Natural killer cell (primary cell): Measurements from ENCODE around the gene BACH2. TPM values are rescaled to one million over a fixed set of nuclear protein-coding genes. Genes with fewer than 3 reads are reported as not detected.

ENCODE experiments used
- ATAC-seq, 3 donors: fragments of 150-1000 bp in 2 of 3; fragments of 200-7000 bp in 1 of 3; cut with Tn5 transposase; 1 replicate in 1 of 3; 2 replicates in 2 of 3; pipeline ENCODE4 v1.10.0; 2021; ENCODE audit warnings: mild to moderate bottlenecking in 2 of 3, moderate library complexity in 2 of 3
- DNase-seq, 2 donors: peaks; one replicate each; pipeline versions ENCODE4 v3.0.0 to v3.0.0-alpha.2; 2013 to 2021; ENCODE audit warnings: mixed read lengths in 1 of 2
- H3K27ac ChIP-seq: one replicate; pipeline ENCODE4 v1.5.1; 2013; ENCODE audit warnings: mild to moderate bottlenecking, low read length
- H3K27me3 ChIP-seq: one replicate; pipeline ENCODE4 v1.6.1; 2013; ENCODE audit warnings: low read length; ENCODE audit not compliant: control insufficient read depth, insufficient read depth
- H3K36me3 ChIP-seq: one replicate; pipeline ENCODE4 v1.6.1; 2013; ENCODE audit warnings: low read length; ENCODE audit not compliant: control insufficient read depth, insufficient read depth
- H3K4me1 ChIP-seq: one replicate; pipeline ENCODE4 v1.6.1; 2013; ENCODE audit warnings: low read length; ENCODE audit not compliant: control insufficient read depth, insufficient read depth
- H3K4me3 ChIP-seq: one replicate; pipeline ENCODE4 v1.5.1; 2013; ENCODE audit warnings: low read length
- H3K9me3 ChIP-seq: one replicate; pipeline ENCODE4 v1.6.1; 2013; ENCODE audit warnings: low read length; ENCODE audit not compliant: control insufficient read depth, insufficient read depth
- H3K27ac Mint-ChIP-seq, 2 donors: one replicate each; pipeline ENCODE4 v1.8.0; 2022; ENCODE audit warnings: mild to moderate bottlenecking in 2 of 2, mixed read lengths in 2 of 2, moderate library complexity in 1 of 2
- H3K27me3 Mint-ChIP-seq, 2 donors: one replicate each; pipeline ENCODE4 v1.8.0; 2022; ENCODE audit warnings: low read depth in 2 of 2, mixed read lengths in 2 of 2
- H3K36me3 Mint-ChIP-seq: one replicate; pipeline ENCODE4 v1.8.0; 2022; ENCODE audit warnings: mixed read lengths
- H3K4me1 Mint-ChIP-seq, 2 donors: one replicate each; pipeline ENCODE4 v1.8.0; 2022; ENCODE audit warnings: mixed read lengths in 2 of 2
- H3K4me3 Mint-ChIP-seq: one replicate; pipeline ENCODE4 v1.8.0; 2022; ENCODE audit warnings: mild to moderate bottlenecking, moderate library complexity, mixed read lengths
- H3K9me3 Mint-ChIP-seq, 2 donors: one replicate each; pipeline ENCODE4 v1.8.0; 2022; ENCODE audit warnings: mixed read lengths in 2 of 2
- WGBS: methylation state at CpG from one replicate; pipeline ENCODE4 v1.1.7; 2013; ENCODE audit warnings: missing lambda C conversion rate; ENCODE audit not compliant: insufficient coverage; 5-methylcytosine and 5-hydroxymethylcytosine counted together
- intact Hi-C: fragments of 100-400 bp; cut with micrococcal nuclease; formaldehyde crosslinking; loops from one replicate; pipeline ENCODE4 v1.14.2; 2022
- total RNA-seq, 4 donors: library from RNA; stranded (reverse); fragments of 120-200 nt in 1 of 4; gene quantifications; one replicate each; pipeline versions ENCODE4 v1.2.3 to v1.2.4, GENCODE V29; 2013 to 2022
- TF ChIP-seq, protein P1 (sequence below): fragments of 200-600 bp; IDR thresholded peaks from one replicate; pipeline ENCODE4 v1.8.0; 2022; ENCODE audit warnings: antibody characterized with exemption

The BACH2 gene
- total RNA-seq, 3 donors from 2014 or later (not counting 1 experiment from before 2014, with no cell fraction given), result 32.1 to 37.8 (median 32.7) TPM

DNA sequence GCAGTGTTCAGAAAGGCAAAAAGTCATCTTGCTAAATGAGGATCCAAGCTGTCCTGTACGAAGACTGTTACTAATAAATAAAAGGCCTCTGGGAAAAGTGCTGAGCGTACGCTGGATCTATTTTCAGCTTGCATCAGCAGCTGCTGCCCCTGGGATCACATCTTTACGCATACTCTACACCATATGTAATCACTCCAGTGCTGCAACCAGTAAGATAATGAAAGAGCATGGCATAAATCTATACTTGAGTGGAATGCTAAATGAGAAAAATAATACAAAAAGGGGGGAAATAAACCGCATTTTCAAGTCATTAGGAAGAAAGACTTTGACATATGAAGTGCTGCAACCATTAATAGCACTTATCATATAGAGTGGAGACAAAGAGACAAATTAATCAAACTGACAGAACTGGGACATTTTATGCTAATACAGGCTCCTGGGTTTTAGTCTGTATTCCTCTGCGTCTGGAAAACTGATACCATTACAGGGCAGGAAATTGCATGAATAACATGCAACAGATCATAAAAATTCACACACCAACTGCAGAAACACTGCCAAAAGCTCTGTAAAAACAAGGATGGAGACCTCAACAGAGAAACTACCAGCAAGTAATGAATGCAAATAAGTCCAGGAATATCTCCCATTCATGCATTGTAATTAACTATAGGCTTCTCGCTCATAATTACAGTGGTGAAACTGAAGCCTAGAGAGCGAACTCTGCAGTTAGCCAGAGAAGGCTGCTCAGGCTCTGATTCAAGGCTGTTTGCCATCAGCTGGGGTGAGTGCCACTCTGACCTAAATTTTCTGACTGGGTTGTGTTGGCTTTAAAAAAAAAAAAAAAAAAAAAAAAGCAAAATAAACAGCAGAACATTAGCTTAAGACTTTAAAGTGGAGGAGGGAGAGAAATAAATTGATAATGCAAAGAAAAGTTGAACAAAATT lies 318.6 kb downstream of the BACH2 start:
- Mint-ChIP-seq H3K36me3 (no peaks in the 10 kb centered on the region), H3K27ac (no peak overlapping the region), H3K4me3 (no peak overlapping the region), H3K9me3 (no peaks in the 10 kb centered on the region), H3K27me3 (no peaks in the 10 kb centered on the region), H3K4me1 (no peaks in the 10 kb centered on the region)
- WGBS, result 89% methylated on average over 7 of the region's 8 CpGs
- Histone ChIP-seq H3K36me3 (no peaks in the 10 kb centered on the region), H3K27ac (no peak overlapping the region), H3K9me3 (no peaks in the 10 kb centered on the region), H3K4me3 (no peak overlapping the region), H3K27me3 (no peaks in the 10 kb centered on the region), H3K4me1 (no peaks in the 10 kb centered on the region)
- DNase-seq (no peak), ATAC-seq (no peak)
- TF ChIP-seq, protein P1, sequence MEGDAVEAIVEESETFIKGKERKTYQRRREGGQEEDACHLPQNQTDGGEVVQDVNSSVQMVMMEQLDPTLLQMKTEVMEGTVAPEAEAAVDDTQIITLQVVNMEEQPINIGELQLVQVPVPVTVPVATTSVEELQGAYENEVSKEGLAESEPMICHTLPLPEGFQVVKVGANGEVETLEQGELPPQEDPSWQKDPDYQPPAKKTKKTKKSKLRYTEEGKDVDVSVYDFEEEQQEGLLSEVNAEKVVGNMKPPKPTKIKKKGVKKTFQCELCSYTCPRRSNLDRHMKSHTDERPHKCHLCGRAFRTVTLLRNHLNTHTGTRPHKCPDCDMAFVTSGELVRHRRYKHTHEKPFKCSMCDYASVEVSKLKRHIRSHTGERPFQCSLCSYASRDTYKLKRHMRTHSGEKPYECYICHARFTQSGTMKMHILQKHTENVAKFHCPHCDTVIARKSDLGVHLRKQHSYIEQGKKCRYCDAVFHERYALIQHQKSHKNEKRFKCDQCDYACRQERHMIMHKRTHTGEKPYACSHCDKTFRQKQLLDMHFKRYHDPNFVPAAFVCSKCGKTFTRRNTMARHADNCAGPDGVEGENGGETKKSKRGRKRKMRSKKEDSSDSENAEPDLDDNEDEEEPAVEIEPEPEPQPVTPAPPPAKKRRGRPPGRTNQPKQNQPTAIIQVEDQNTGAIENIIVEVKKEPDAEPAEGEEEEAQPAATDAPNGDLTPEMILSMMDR, result no peak
- intact Hi-C loops, result no loop called here

GRCh38 chr6:89976694-89977020 lies 320.0 kb downstream of the BACH2 start:
- Mint-ChIP-seq H3K27me3 (no peaks in the 10 kb centered on the region), H3K4me3 (no peak overlapping the region), H3K4me1 (peaks cover 9 to 10% of the 10 kb centered on the region in 2 donors), H3K9me3 (no peaks in the 10 kb centered on the region), H3K36me3 (no peaks in the 10 kb centered on the region), H3K27ac (no peak overlapping the region)
- no peak overlapping the region for H3K4me3 ChIP-seq
- intact Hi-C loops, result no loop called here
- TF ChIP-seq, protein P1, result no peak
- no peak for DNase-seq
- WGBS, result 82% methylated on average over 3 of the region's 3 CpGs
- no peaks in the 10 kb centered on the region for H3K9me3 ChIP-seq
- ATAC-seq, result no peak
- no peaks in the 10 kb centered on the region for H3K36me3 ChIP-seq
- no peaks in the 10 kb centered on the region for H3K27me3 ChIP-seq
- H3K27ac ChIP-seq, result no peak overlapping the region
- H3K4me1 ChIP-seq, result peaks cover 5% of the 10 kb centered on the region

DNA sequence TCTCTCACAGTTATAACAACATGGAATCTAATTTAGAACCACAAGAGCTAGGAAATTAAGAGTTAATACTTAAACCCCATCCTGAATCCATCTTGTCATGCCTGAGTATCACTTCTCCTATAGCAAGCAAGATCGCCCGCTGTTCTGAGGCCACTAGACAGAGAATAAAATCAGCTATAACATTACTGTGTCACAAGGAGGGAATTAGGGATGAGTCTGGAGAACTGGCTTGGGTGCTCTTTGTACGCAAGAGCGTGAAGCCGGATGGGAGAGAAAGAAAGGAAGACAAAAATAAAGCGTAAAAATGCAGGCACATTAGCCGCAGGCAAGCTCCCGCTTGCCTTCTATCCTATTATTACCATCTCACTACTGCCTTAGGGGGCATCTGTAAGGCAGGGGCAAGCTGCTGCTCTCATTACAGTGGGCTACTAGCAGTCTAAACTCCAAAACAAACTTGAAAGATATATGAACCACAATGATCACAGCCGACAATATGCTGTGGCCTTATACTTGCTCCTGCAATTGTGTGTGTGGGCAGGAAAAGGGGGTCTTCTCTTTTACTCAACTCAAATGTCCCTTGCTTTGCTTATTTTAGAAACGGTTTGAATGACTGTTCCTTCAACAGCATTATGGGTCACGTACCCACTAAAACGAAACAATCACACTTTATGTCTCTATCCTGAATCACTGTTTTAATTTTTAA lies 320.5 kb downstream of the BACH2 start:
- no peak for DNase-seq
- intact Hi-C loops, result no loop called here
- H3K4me1 Mint-ChIP-seq, result peaks cover 12 to 15% of the 10 kb centered on the region in 2 donors
- Histone ChIP-seq H3K36me3 (no peaks in the 10 kb centered on the region), H3K27me3 (no peaks in the 10 kb centered on the region), H3K9me3 (no peaks in the 10 kb centered on the region), H3K4me3 (no peak overlapping the region), H3K4me1 (peaks cover 5% of the 10 kb centered on the region), H3K27ac (no peak overlapping the region)
- no peak overlapping the region for H3K27ac Mint-ChIP-seq
- no peak for ATAC-seq
- TF ChIP-seq, protein P1, result no peak
- H3K36me3 Mint-ChIP-seq, result no peaks in the 10 kb centered on the region
- WGBS, result 76% methylated on average over 6 of the region's 12 CpGs
- no peaks in the 10 kb centered on the region for H3K9me3 Mint-ChIP-seq
- no peaks in the 10 kb centered on the region for H3K27me3 Mint-ChIP-seq
- no peak overlapping the region for H3K4me3 Mint-ChIP-seq
